Neuronal stem cell (in vitro differentiated cells): ENCODE measurements around the gene IL17A.
"Not testable (repeated sequence)": the region's sequence is repeated elsewhere in the genome, so short reads cannot be mapped to it uniquely, and the experiment has no call there.

Experiments
- DNase-seq: peaks from one replicate; pipeline ENCODE4 v3.0.0-alpha.2; 2013; ENCODE audit warnings: low spot score
- H2AFZ ChIP-seq: one replicate; pipeline ENCODE4 v1.6.1; 2013; ENCODE audit warnings: mild to moderate bottlenecking, low read length, inconsistent platforms
- H2AK5ac ChIP-seq: 2 replicates; pipeline ENCODE4 v1.6.1; 2013; ENCODE audit warnings: low read depth, mild to moderate bottlenecking, inconsistent platforms, low read length, moderate library complexity, mixed read lengths
- H2BK120ac ChIP-seq: 2 replicates; pipeline ENCODE4 v1.6.1; 2013; ENCODE audit warnings: low read depth, mild to moderate bottlenecking, inconsistent platforms, low read length, moderate library complexity, mixed read lengths
- H2BK12ac ChIP-seq: one replicate; pipeline ENCODE4 v1.6.1; 2013; ENCODE audit warnings: low read length, inconsistent platforms
- H2BK15ac ChIP-seq: 2 replicates; pipeline ENCODE4 v1.6.1; 2013; ENCODE audit warnings: mild to moderate bottlenecking, low read length, inconsistent platforms, mixed read lengths
- H2BK5ac ChIP-seq: one replicate; pipeline ENCODE4 v1.6.1; 2013; ENCODE audit warnings: inconsistent platforms, mild to moderate bottlenecking, low read length, moderate library complexity
- H3K14ac ChIP-seq: one replicate; pipeline ENCODE4 v1.6.1; 2013; ENCODE audit warnings: low read length, inconsistent platforms
- H3K18ac ChIP-seq: 2 replicates; pipeline ENCODE4 v1.6.1; 2013; ENCODE audit warnings: low read length, inconsistent platforms
- H3K23ac ChIP-seq: 2 replicates; pipeline ENCODE4 v1.6.1; 2013; ENCODE audit warnings: low read depth, mild to moderate bottlenecking, mixed read lengths, low read length, inconsistent platforms; ENCODE audit not compliant: poor library complexity
- H3K27ac ChIP-seq: replicated peaks from 3 replicates; pipeline ENCODE4 v1.5.1; 2013; ENCODE audit warnings: low read length, inconsistent platforms
- H3K27me3 ChIP-seq, 3 experiments: 2 replicates each; pipeline ENCODE4 v1.6.1; 2013; ENCODE audit warnings: low read length in 3 of 3, mild to moderate bottlenecking in 2 of 3, inconsistent platforms in 1 of 3, low read depth in 1 of 3, mixed read lengths in 1 of 3, moderate library complexity in 1 of 3; ENCODE audit not compliant: control insufficient read depth in 3 of 3, insufficient read depth in 3 of 3
- H3K36me3 ChIP-seq, 2 donors: replicated peaks in 1 of 2; 2 replicates each; pipeline ENCODE4 v1.6.1; 2013; ENCODE audit warnings: low read length in 2 of 2; ENCODE audit not compliant: control insufficient read depth in 2 of 2, insufficient read depth in 2 of 2
- H3K4ac ChIP-seq: 2 replicates; pipeline ENCODE4 v1.6.1; 2013; ENCODE audit warnings: inconsistent platforms, mild to moderate bottlenecking, low read length, moderate library complexity
- H3K4me1 ChIP-seq, 2 donors: 1 replicate in 1 of 2; 2 replicates in 1 of 2; pipeline ENCODE4 v1.6.1; 2013; ENCODE audit warnings: low read length in 2 of 2, low read depth in 1 of 2; ENCODE audit not compliant: control insufficient read depth in 2 of 2, insufficient read depth in 1 of 2
- H3K4me2 ChIP-seq: one replicate; pipeline ENCODE4 v1.6.1; 2013; ENCODE audit warnings: mild to moderate bottlenecking, low read length, inconsistent platforms; ENCODE audit not compliant: insufficient read depth, poor library complexity, severe bottlenecking
- H3K4me3 ChIP-seq, 2 donors: 2 replicates each; pipeline ENCODE4 v1.5.1; 2013; ENCODE audit warnings: low read length in 2 of 2, mild to moderate bottlenecking in 2 of 2, inconsistent platforms in 1 of 2, moderate library complexity in 1 of 2
- H3K79me1 ChIP-seq: one replicate; pipeline ENCODE4 v1.6.1; 2013; ENCODE audit warnings: low read depth, mild to moderate bottlenecking, inconsistent platforms, low read length, moderate library complexity
- H3K9ac ChIP-seq: one replicate; pipeline ENCODE4 v1.6.1; 2013; ENCODE audit warnings: mild to moderate bottlenecking, low read depth, low read length, inconsistent platforms; ENCODE audit not compliant: poor library complexity
- H3K9me3 ChIP-seq, 2 donors: replicated peaks in 1 of 2; 2 replicates each; pipeline versions ENCODE3 to v1.6.1; 2013; ENCODE audit warnings: low read length in 2 of 2, mild to moderate bottlenecking in 2 of 2, inconsistent platforms in 1 of 2, low read depth in 1 of 2, mixed read lengths in 1 of 2, moderate library complexity in 1 of 2; ENCODE audit not compliant: control insufficient read depth in 2 of 2, insufficient read depth in 1 of 2
- H4K8ac ChIP-seq: one replicate; pipeline ENCODE4 v1.6.1; 2013; ENCODE audit warnings: low read depth, mild to moderate bottlenecking, inconsistent platforms, low read length, moderate library complexity
- H4K91ac ChIP-seq: one replicate; pipeline ENCODE4 v1.6.1; 2013; ENCODE audit warnings: low read length, low read depth, mild to moderate bottlenecking, inconsistent platforms; ENCODE audit not compliant: poor library complexity
- WGBS, 2 donors: extraction: QIAGEN DNeasy Blood & Tissue Kit; methylation state at CpG; one replicate each; pipeline ENCODE4 v1.1.7; 2013; ENCODE audit warnings: missing lambda C conversion rate in 2 of 2, mixed read lengths in 1 of 2; ENCODE audit not compliant: insufficient read length in 2 of 2, insufficient replicate concordance in 1 of 2; ENCODE audit errors: extremely low coverage in 2 of 2; 5-methylcytosine and 5-hydroxymethylcytosine counted together

IL17A gene

GRCh38 chr6:52164319-52165094 is 21.7 kb upstream of the IL17A start:
- no peak overlapping the region for H2AK5ac ChIP-seq

GRCh38 chr6:52167267-52167666 is 18.9 kb upstream of the IL17A start:
- H3K27me3 ChIP-seq: no peaks in the 10 kb centered on the region
- H3K4me3 ChIP-seq: no peak overlapping the region
- H3K23ac ChIP-seq: no peak overlapping the region
- no peak overlapping the region for H2AFZ ChIP-seq
- WGBS, 2 donors: no CpG with 5 or more reads among the region's 1 CpG
- no peak for DNase-seq
- no peak overlapping the region for H4K91ac ChIP-seq
- no peaks in the 10 kb centered on the region for H3K9me3 ChIP-seq
- no peak overlapping the region for H3K4ac ChIP-seq
- H3K14ac ChIP-seq: no peak overlapping the region
- H2BK15ac ChIP-seq: no peak overlapping the region
- H3K4me2 ChIP-seq: no peak overlapping the region
- no peak overlapping the region for H3K9ac ChIP-seq
- H3K18ac ChIP-seq: no peak overlapping the region
- H2BK5ac ChIP-seq: no peak overlapping the region
- no peak overlapping the region for H2AK5ac ChIP-seq
- H3K4me1 ChIP-seq: no peaks in the 10 kb centered on the region
- H3K79me1 ChIP-seq: no peaks in the 10 kb centered on the region
- no peak overlapping the region for H2BK12ac ChIP-seq
- no peak overlapping the region for H3K27ac ChIP-seq
- no peaks in the 10 kb centered on the region for H3K36me3 ChIP-seq
- no peak overlapping the region for H4K8ac ChIP-seq
- no peak overlapping the region for H2BK120ac ChIP-seq

More at GRCh38 chr6:52164319-52165094, 21.7 kb upstream of the IL17A start:
- Histone ChIP-seq H3K27me3 (no peaks in the 10 kb centered on the region), H2BK5ac (no peak overlapping the region), H3K9me3 (no peaks in the 10 kb centered on the region), H2BK15ac (no peak overlapping the region), H3K14ac (no peak overlapping the region), H3K23ac (no peak overlapping the region), H2BK12ac (no peak overlapping the region), H2BK120ac (no peak overlapping the region), H3K4me1 (no peaks in the 10 kb centered on the region), H3K79me1 (no peaks in the 10 kb centered on the region), H3K9ac (no peak overlapping the region), H4K8ac (no peak overlapping the region), H4K91ac (no peak overlapping the region), H3K4ac (no peak overlapping the region), H3K27ac (no peak overlapping the region), H2AFZ (no peak overlapping the region), H3K18ac (no peak overlapping the region), H3K4me2 (no peak overlapping the region), H3K4me3 (no peak overlapping the region), H3K36me3 (no peaks in the 10 kb centered on the region)
- DNase-seq: no peak
- WGBS, 2 donors: no CpG with 5 or more reads among the region's 3 CpGs

- H2BK15ac ChIP-seq, H3K14ac ChIP-seq, H3K4me2 ChIP-seq, H3K27ac ChIP-seq, H2BK120ac ChIP-seq, H3K18ac ChIP-seq, H2AFZ ChIP-seq, H2AK5ac ChIP-seq, H3K79me1 ChIP-seq, H3K23ac ChIP-seq, H2BK5ac ChIP-seq, H3K4ac ChIP-seq, H3K9me3 ChIP-seq, H3K4me3 ChIP-seq, DNase-seq, H4K91ac ChIP-seq, H3K9ac ChIP-seq, H2BK12ac ChIP-seq, H3K36me3 ChIP-seq, H3K4me1 ChIP-seq, H4K8ac ChIP-seq, H3K27me3 ChIP-seq: not testable (repeated sequence)
- no CpG with 5 or more reads among the region's 3 CpGs for WGBS, 2 donors
Measured at GRCh38 chr6:52168351-52168750, 17.8 kb upstream of the IL17A start.

GRCh38 chr6:52174118-52174517 is 12.1 kb upstream of the IL17A start:
- Histone ChIP-seq H3K4me1 (peaks cover 0 to 2% of the 10 kb centered on the region in 2 donors), H3K23ac (no peak overlapping the region), H2AK5ac (no peak overlapping the region), H2AFZ (no peak overlapping the region), H3K79me1 (no peaks in the 10 kb centered on the region), H3K27ac (no peak overlapping the region), H2BK5ac (no peak overlapping the region), H3K4me3 (no peak overlapping the region), H3K18ac (no peak overlapping the region), H2BK15ac (no peak overlapping the region), H3K9ac (no peak overlapping the region), H3K27me3 (peaks cover 0 to 2% (median 0%) of the 10 kb centered on the region in 3 experiments), H3K36me3 (no peaks in the 10 kb centered on the region), H3K4ac (no peak overlapping the region), H2BK120ac (no peak overlapping the region), H3K14ac (no peak overlapping the region), H3K4me2 (no peak overlapping the region), H3K9me3 (no peaks in the 10 kb centered on the region), H2BK12ac (no peak overlapping the region), H4K91ac (no peak overlapping the region), H4K8ac (no peak overlapping the region)
- no CpG with 5 or more reads among the region's 3 CpGs for WGBS, 2 donors
- DNase-seq: no peak
